DMS 273 treated with DMSO at 0.1 percent for 48 hours (cell line): ENCODE measurements around the gene SNIP1.
"Not testable (repeated sequence)": the region's sequence is repeated elsewhere in the genome, so short reads cannot be mapped to it uniquely, and the experiment has no call there.

Source experiments
- DNase-seq: peaks from one replicate; lab custom pipeline; 2025; lab: John Stamatoyannopoulos, UW

SNIP1 gene

GRCh38 chr1:37513795-37514349 is 40.2 kb downstream of the SNIP1 start:
- no peak for DNase-seq

- DNase-seq = no peak
Observed at GRCh38 chr1:37509181-37509580, 44.9 kb downstream of the SNIP1 start.

- DNase-seq = no peak
Observed at GRCh38 chr1:37506740-37507139, 47.4 kb downstream of the SNIP1 start.

GRCh38 chr1:37502791-37503190 is 51.3 kb downstream of the SNIP1 start:
- DNase-seq = not testable (repeated sequence)

- no peak for DNase-seq
Observed at GRCh38 chr1:37502104-37502503, 52.0 kb downstream of the SNIP1 start.

GRCh38 chr1:37501661-37502060 is 52.4 kb downstream of the SNIP1 start:
- DNase-seq = no peak

- DNase-seq = no peak
Observed at GRCh38 chr1:37498872-37499617, 55.0 kb downstream of the SNIP1 start.

GRCh38 chr1:37497832-37498231 is 56.3 kb downstream of the SNIP1 start:
- DNase-seq = no peak

- no peak for DNase-seq
Observed at GRCh38 chr1:37495875-37496274, 58.2 kb downstream of the SNIP1 start.

GRCh38 chr1:37493336-37494098 is 60.6 kb downstream of the SNIP1 start:
- DNase-seq = no peak

- DNase-seq = no peak
Observed at GRCh38 chr1:37487619-37487984, 66.5 kb downstream of the SNIP1 start.

- peak; percentile 46 for DNase-seq
Observed at GRCh38 chr1:37486680-37487618, 67.1 kb downstream of the SNIP1 start.

- DNase-seq = no peak
Observed at GRCh38 chr1:37485902-37486679, 68.0 kb downstream of the SNIP1 start.
